ENCODE data around the gene MMP23B. TPM values are rescaled to one million over a fixed set of nuclear protein-coding genes. Genes with fewer than 3 reads are reported as not detected.
"Not testable (repeated sequence)": the region's sequence is repeated elsewhere in the genome, so short reads cannot be mapped to it uniquely, and the experiment has no call there.

The MMP23B gene
- total RNA-seq, 4 donors from 2014 or later, result 0.49 to 7.6 (median 2.7) TPM

GRCh38 chr1:1630191-1630964 is 1.6 kb upstream of the MMP23B start:
- no peak for TF ChIP-seq CTCF (IDR thresholded peaks at IDR 0.05)
- TF ChIP-seq POLR2A (IDR thresholded peaks at IDR 0.05), result peak in 1 of 4 donors; percentile 67
- WGBS, 2 donors, result 30 to 70% methylated on average over 2 of the region's 81 CpGs
- H3K4me1 ChIP-seq, result peaks cover 21 to 65% (median 31%) of the 10 kb centered on the region in 3 donors

GRCh38 chr1:1630965-1631781 is 800 bp upstream of the MMP23B start:
- no peaks in the 10 kb centered on the region for H3K9me3 ChIP-seq
- TF ChIP-seq POLR2A (IDR thresholded peaks at IDR 0.05) (no peak), CTCF (IDR thresholded peaks at IDR 0.05) (no peak)
- H3K4me3 ChIP-seq, result peak overlapping the region; percentile 16 to 63 (median 36)
- H3K27ac ChIP-seq, result peak overlapping the region; percentile 66 to 90 (median 78)
- whole genome bisulfite sequencing, 2 donors, result 12% methylated on average over 18 of the region's 79 CpGs; no CpG with 5 or more reads in 1 of the 2 donors
- H3K36me3 ChIP-seq, result peaks cover 0 to 5% (median 0%) of the 10 kb centered on the region in 3 donors
- peaks cover 21 to 60% (median 31%) of the 10 kb centered on the region in 3 donors for H3K4me1 ChIP-seq
- no peak for DNase-seq
- intact Hi-C loops (cut with DNase I), result no loop called here
- peaks cover 0 to 38% (median 10%) of the 10 kb centered on the region in 4 donors for H3K27me3 ChIP-seq

More at GRCh38 chr1:1630191-1630964, 1.6 kb upstream of the MMP23B start:
- H3K36me3 ChIP-seq, result peaks cover 0 to 8% (median 0%) of the 10 kb centered on the region in 3 donors
- intact Hi-C loops (cut with DNase I), result no loop called here
- H3K9me3 ChIP-seq, result no peaks in the 10 kb centered on the region
- peaks cover 0 to 38% (median 10%) of the 10 kb centered on the region in 4 donors for H3K27me3 ChIP-seq
- no peak for DNase-seq
- H3K27ac ChIP-seq, result peak overlapping the region; percentile 66 to 90 (median 78)
- peak overlapping the region; percentile 16 to 63 (median 36) for H3K4me3 ChIP-seq

- DNase-seq; H3K4me3 ChIP-seq; intact Hi-C loops (cut with DNase I); H3K9me3 ChIP-seq; H3K27ac ChIP-seq: not testable (repeated sequence)
- Histone ChIP-seq H3K36me3 (peaks cover 11 to 25% (median 12%) of the 10 kb centered on the region in 3 donors), H3K4me1 (peaks cover 15 to 40% (median 26%) of the 10 kb centered on the region in 3 donors), H3K27me3 (peaks cover 0 to 38% (median 10%) of the 10 kb centered on the region in 4 donors)
- no CpG with 5 or more reads among the region's 35 CpGs for WGBS, 2 donors
Observed at GRCh38 chr1:1633409-1633808, 1.4 kb downstream of the MMP23B start.

GRCh38 chr1:1634613-1635012 is 2.6 kb downstream of the MMP23B start:
- H3K9me3 ChIP-seq; intact Hi-C loops (cut with DNase I); H3K27ac ChIP-seq; DNase-seq; H3K4me3 ChIP-seq: not testable (repeated sequence)
- Histone ChIP-seq H3K4me1 (peaks cover 14 to 28% (median 15%) of the 10 kb centered on the region in 3 donors), H3K27me3 (peaks cover 0 to 28% (median 10%) of the 10 kb centered on the region in 4 donors), H3K36me3 (peaks cover 11 to 31% (median 12%) of the 10 kb centered on the region in 3 donors)
- no CpG with 5 or more reads among the region's 13 CpGs for WGBS, 2 donors

- H3K27ac ChIP-seq; H3K9me3 ChIP-seq; H3K27me3 ChIP-seq; H3K4me3 ChIP-seq; intact Hi-C loops (cut with DNase I); DNase-seq; H3K4me1 ChIP-seq: not testable (repeated sequence)
- 86 to 100% methylated on average over 1 to 4 of the region's 37 CpGs for WGBS, 2 donors
- H3K36me3 ChIP-seq, result peaks cover 11 to 50% (median 12%) of the 10 kb centered on the region in 3 donors
Observed at GRCh38 chr1:1636621-1637478, 4.9 kb downstream of the MMP23B start.

- DNase-seq; H3K9me3 ChIP-seq; intact Hi-C loops (cut with DNase I); H3K27me3 ChIP-seq; H3K4me3 ChIP-seq; H3K4me1 ChIP-seq; H3K27ac ChIP-seq: not testable (repeated sequence)
- peaks cover 11 to 50% (median 12%) of the 10 kb centered on the region in 3 donors for H3K36me3 ChIP-seq
- whole genome bisulfite sequencing, 2 donors, result no CpG with 5 or more reads among the region's 14 CpGs
Observed at GRCh38 chr1:1637479-1637875, 5.5 kb downstream of the MMP23B start.

GRCh38 chr1:1638528-1638927 is 6.6 kb downstream of the MMP23B start:
- H3K9me3 ChIP-seq; H3K4me1 ChIP-seq; H3K27ac ChIP-seq; DNase-seq; H3K4me3 ChIP-seq; H3K27me3 ChIP-seq; intact Hi-C loops (cut with DNase I): not testable (repeated sequence)
- 59 to 83% methylated on average over 1 to 3 of the region's 13 CpGs for WGBS, 2 donors
- peaks cover 11 to 50% (median 12%) of the 10 kb centered on the region in 3 donors for H3K36me3 ChIP-seq

- not testable (repeated sequence) for H3K27ac ChIP-seq
Observed at GRCh38 chr1:1639368-1639767, 7.4 kb downstream of the MMP23B start.

GRCh38 chr1:1640081-1640480 is 8.1 kb downstream of the MMP23B start:
- H3K27me3 ChIP-seq; H3K27ac ChIP-seq; H3K4me1 ChIP-seq; H3K4me3 ChIP-seq; DNase-seq; H3K9me3 ChIP-seq; intact Hi-C loops (cut with DNase I): not testable (repeated sequence)
- peaks cover 11 to 50% (median 12%) of the 10 kb centered on the region in 3 donors for H3K36me3 ChIP-seq
- 40% methylated on average over 1 of the region's 25 CpGs; no CpG with 5 or more reads in 1 of the 2 donors for WGBS, 2 donors

More at GRCh38 chr1:1639368-1639767, 7.4 kb downstream of the MMP23B start:
- WGBS, 2 donors, result no CpG with 5 or more reads among the region's 16 CpGs
- H3K4me3 ChIP-seq; H3K4me1 ChIP-seq; intact Hi-C loops (cut with DNase I); H3K9me3 ChIP-seq; H3K27me3 ChIP-seq; DNase-seq: not testable (repeated sequence)
- H3K36me3 ChIP-seq, result peaks cover 11 to 50% (median 12%) of the 10 kb centered on the region in 3 donors

Measured in esophagus squamous epithelium (tissue), 5 donors.